Gastroesophageal sphincter (tissue), 4 donors: ENCODE results near the gene PHF2. TPM values are rescaled to one million over a fixed set of nuclear protein-coding genes. Genes with fewer than 3 reads are reported as not detected.

Experiments used
- ATAC-seq: fragments of 150-250 bp; one replicate; pipeline ENCODE4 v1.9.1; 2016; ENCODE audit warnings: mild to moderate bottlenecking, moderate library complexity
- H3K27ac ChIP-seq, 4 donors: fragments of 200-600 bp; sonication (generic) in 3 of 4; 1 replicate in 3 of 4; 2 replicates in 1 of 4; pipeline ENCODE4 v1.5.1; 2016 to 2019
- H3K27me3 ChIP-seq: fragments of 200-600 bp; sonication (generic); one replicate; pipeline ENCODE4 v1.5.1; 2019
- H3K36me3 ChIP-seq, 2 donors: fragments of 200-600 bp; sonication (generic); one replicate each; pipeline ENCODE4 v1.5.1; 2019; ENCODE audit warnings: control low read depth in 1 of 2
- H3K4me1 ChIP-seq, 3 donors: fragments of 200-600 bp; sonication (generic); 1 replicate in 2 of 3; 2 replicates in 1 of 3; pipeline ENCODE4 v1.5.1; 2016 to 2019; ENCODE audit warnings: control low read depth in 2 of 3
- H3K4me3 ChIP-seq, 2 donors: fragments of 200-600 bp; sonication (generic); one replicate each; pipeline ENCODE4 v1.5.1; 2019; ENCODE audit warnings: mild to moderate bottlenecking in 1 of 2, moderate library complexity in 1 of 2
- H3K9me3 ChIP-seq, 3 donors: fragments of 200-600 bp; sonication (generic); one replicate each; pipeline ENCODE4 v1.5.1; 2017 to 2019; ENCODE audit warnings: control low read depth in 2 of 3
- EP300 ChIP-seq: sonication (generic); formaldehyde crosslinking; IDR thresholded peaks from one replicate; pipeline ENCODE4 v1.6.1; 2017; ENCODE audit warnings: antibody characterized with exemption, mild to moderate bottlenecking
- POLR2A ChIP-seq, 2 donors: fragments of 450-650 bp; IDR thresholded peaks; one replicate each; pipeline ENCODE4 v1.6.1; 2017; ENCODE audit warnings: antibody characterized with exemption in 2 of 2, mild to moderate bottlenecking in 2 of 2, moderate library complexity in 1 of 2
- POLR2AphosphoS5 ChIP-seq: sonication (generic); formaldehyde crosslinking; IDR thresholded peaks from one replicate; pipeline ENCODE4 v1.6.1; 2017; ENCODE audit warnings: antibody characterized with exemption
- WGBS, 2 donors: methylation state at CpG; one replicate each; pipeline ENCODE4 v1.1.5; 2018; ENCODE audit warnings: low coverage in 1 of 2; 5-methylcytosine and 5-hydroxymethylcytosine counted together
- total RNA-seq, 4 donors: library from RNA; depleted of rRNA; stranded (reverse); fragments of >200 nt; gene quantifications; one replicate each; pipeline ENCODE4 v1.1.0, GENCODE V29; 2016
- TF ChIP-seq, protein P1 (sequence below), 4 experiments: fragments of 200-600 bp in 2 of 4; fragments of 450-650 bp in 2 of 4; sonication (generic) in 1 of 4; IDR thresholded peaks; one replicate each; pipeline ENCODE4 v1.5.1; 2017 to 2019; ENCODE audit warnings: antibody characterized with exemption in 4 of 4, mild to moderate bottlenecking in 2 of 4, moderate library complexity in 2 of 4

The PHF2 gene
- total RNA-seq, 4 donors from 2014 or later: 37.2 to 51.2 (median 39.2) TPM

DNA sequence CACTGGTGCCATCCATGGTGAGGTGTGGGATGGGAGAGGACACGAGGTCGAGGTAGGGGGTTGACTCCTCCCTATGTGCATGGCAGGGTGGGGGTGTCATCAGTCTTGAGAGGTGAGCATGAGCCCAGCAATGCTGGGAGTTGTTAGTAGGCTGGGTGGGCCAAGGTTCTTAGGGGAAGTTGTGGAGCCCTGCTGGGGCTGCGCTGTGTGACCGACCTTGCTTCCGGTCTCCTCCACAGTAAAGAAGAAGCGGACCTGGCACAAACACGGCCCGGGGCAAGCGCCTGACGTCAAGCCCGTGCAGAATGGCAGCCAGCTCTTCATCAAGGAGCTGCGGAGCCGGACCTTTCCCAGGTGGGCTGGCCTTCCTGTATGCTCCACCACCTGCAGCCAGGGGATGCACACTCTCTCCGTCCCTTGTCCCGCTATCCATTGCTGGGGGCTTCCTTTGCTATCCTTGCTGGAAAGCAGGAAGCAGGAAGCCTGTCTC is 59.8 kb downstream of the PHF2 start:
- H3K27ac ChIP-seq: no peak overlapping the region
- no peaks in the 10 kb centered on the region for H3K4me1 ChIP-seq
- peaks cover 0 to 100% of the 10 kb centered on the region in 2 donors for H3K36me3 ChIP-seq
- WGBS, 2 donors: 84% methylated on average over 5 of the region's 15 CpGs; no CpG with 5 or more reads in 1 of the 2 donors
- ATAC-seq: no peak
- H3K27me3 ChIP-seq: no peaks in the 10 kb centered on the region
- TF ChIP-seq POLR2A (IDR thresholded peaks at IDR 0.05): no peak
- no peak for TF ChIP-seq EP300
- no peak for TF ChIP-seq POLR2AphosphoS5
- TF ChIP-seq, protein P1, sequence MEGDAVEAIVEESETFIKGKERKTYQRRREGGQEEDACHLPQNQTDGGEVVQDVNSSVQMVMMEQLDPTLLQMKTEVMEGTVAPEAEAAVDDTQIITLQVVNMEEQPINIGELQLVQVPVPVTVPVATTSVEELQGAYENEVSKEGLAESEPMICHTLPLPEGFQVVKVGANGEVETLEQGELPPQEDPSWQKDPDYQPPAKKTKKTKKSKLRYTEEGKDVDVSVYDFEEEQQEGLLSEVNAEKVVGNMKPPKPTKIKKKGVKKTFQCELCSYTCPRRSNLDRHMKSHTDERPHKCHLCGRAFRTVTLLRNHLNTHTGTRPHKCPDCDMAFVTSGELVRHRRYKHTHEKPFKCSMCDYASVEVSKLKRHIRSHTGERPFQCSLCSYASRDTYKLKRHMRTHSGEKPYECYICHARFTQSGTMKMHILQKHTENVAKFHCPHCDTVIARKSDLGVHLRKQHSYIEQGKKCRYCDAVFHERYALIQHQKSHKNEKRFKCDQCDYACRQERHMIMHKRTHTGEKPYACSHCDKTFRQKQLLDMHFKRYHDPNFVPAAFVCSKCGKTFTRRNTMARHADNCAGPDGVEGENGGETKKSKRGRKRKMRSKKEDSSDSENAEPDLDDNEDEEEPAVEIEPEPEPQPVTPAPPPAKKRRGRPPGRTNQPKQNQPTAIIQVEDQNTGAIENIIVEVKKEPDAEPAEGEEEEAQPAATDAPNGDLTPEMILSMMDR (IDR thresholded peaks at IDR 0.05): no peak
- H3K9me3 ChIP-seq: peaks cover 0 to 34% (median 0%) of the 10 kb centered on the region in 3 donors
- H3K4me3 ChIP-seq: no peak overlapping the region

DNA sequence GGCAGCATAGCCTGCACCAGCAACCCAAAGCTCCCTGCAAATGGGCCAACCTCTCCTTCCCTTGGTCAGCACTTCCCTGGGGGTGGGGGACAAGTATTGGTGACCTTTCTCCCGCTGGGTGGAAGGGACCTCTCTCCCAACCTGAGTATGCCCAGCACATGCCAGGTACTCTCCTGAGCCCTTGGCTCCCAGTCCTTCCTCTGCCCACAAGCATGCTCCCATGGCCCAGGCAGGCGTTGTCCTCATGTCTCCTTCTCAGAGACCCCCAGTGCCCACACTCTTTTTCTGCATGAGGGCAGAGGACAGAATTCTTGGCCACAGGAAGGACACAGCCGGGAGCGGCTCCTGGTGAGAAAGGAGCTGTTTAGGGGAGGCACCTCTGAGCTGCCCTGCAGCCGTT is 60.3 kb downstream of the PHF2 start:
- Histone ChIP-seq H3K27ac (no peak overlapping the region), H3K36me3 (peaks cover 0 to 98% of the 10 kb centered on the region in 2 donors), H3K27me3 (no peaks in the 10 kb centered on the region), H3K4me1 (no peaks in the 10 kb centered on the region), H3K9me3 (peaks cover 0 to 34% (median 0%) of the 10 kb centered on the region in 3 donors), H3K4me3 (no peak overlapping the region)
- no peak for ATAC-seq
- no peak for TF ChIP-seq POLR2AphosphoS5
- TF ChIP-seq, protein P1 (IDR thresholded peaks at IDR 0.05): no peak
- TF ChIP-seq EP300: no peak
- no peak for TF ChIP-seq POLR2A (IDR thresholded peaks at IDR 0.05)
- 93 to 100% methylated on average over 2 to 4 of the region's 5 CpGs for WGBS, 2 donors

DNA sequence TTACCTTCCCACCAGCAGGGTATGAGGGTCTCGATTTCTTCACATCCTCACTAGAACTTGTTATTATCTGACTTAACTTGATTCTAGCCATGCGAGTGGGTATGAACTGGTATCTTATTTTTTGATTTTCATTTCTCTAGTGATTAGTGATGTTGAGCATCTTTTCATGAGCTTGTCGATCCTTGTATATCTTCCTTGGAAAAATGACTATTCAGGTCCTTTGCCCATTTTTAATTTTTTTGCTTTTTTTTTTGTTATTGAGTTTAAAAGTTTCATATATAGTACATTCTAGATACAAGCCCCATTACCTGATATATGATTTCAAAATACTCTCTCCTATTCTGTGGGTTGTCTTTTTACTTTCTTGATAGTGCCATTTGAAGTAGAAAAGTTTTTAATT is 61.5 kb downstream of the PHF2 start:
- Histone ChIP-seq H3K36me3 (peaks cover 0 to 88% of the 10 kb centered on the region in 2 donors), H3K27me3 (no peaks in the 10 kb centered on the region), H3K9me3 (peaks cover 0 to 34% (median 0%) of the 10 kb centered on the region in 3 donors), H3K4me3 (no peak overlapping the region), H3K27ac (no peak overlapping the region), H3K4me1 (peaks cover 0 to under 1% (median 0%) of the 10 kb centered on the region in 3 donors)
- ATAC-seq: no peak
- 95 to 100% methylated on average over 2 to 3 of the region's 3 CpGs for WGBS, 2 donors
- TF ChIP-seq, protein P1 (IDR thresholded peaks at IDR 0.05): no peak
- no peak for TF ChIP-seq EP300
- TF ChIP-seq POLR2A (IDR thresholded peaks at IDR 0.05): no peak

DNA sequence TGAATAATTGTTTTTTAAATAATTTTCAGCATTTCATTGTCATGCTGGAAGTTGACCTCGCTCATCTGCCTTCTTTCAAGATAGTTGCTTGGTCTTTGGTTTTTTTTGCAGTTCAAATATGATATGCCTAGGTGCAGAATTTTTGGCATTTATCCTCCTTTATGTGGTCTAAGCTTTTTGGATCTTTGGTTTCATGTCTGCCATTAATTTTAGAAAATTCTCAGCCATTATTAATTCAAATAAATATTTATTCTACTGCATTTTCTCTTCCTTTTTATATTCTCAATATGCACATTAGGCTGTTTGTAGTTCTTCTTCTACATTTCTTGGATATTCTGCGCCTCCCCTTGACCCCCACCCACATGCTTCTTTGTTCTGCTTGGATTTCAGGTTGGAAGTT is 63.6 kb downstream of the PHF2 start:
- Histone ChIP-seq H3K4me1 (peaks cover 0 to 8% (median 0%) of the 10 kb centered on the region in 3 donors), H3K4me3 (no peak overlapping the region), H3K27me3 (no peaks in the 10 kb centered on the region), H3K9me3 (peaks cover 0 to 34% (median 0%) of the 10 kb centered on the region in 3 donors), H3K36me3 (peaks cover 0 to 87% of the 10 kb centered on the region in 2 donors), H3K27ac (no peak overlapping the region)
- WGBS, 2 donors: 86 to 100% methylated on average over 1 to 2 of the region's 2 CpGs
- no peak for TF ChIP-seq POLR2A (IDR thresholded peaks at IDR 0.05)
- TF ChIP-seq EP300: no peak
- TF ChIP-seq POLR2AphosphoS5: no peak
- TF ChIP-seq, protein P1 (IDR thresholded peaks at IDR 0.05): no peak
- ATAC-seq: no peak

DNA sequence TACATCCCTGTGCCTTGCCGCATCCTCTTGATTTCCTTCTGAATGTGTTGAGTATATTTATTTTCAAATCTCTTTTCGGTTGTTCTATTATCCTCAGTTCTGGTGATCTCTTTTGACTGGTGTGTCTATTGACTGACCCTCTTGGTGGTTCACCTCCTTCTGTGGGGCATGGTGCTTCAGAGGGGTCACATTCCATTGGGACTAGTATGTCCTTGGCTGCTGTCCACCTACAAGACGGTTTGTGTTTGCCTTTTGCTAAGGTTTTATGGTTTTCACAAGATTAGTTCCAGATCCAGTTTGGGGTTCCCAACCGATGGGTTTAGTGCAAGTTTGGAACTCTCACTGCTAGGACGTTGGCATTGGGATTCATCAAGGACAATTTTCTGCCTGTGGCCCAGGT is 66.6 kb downstream of the PHF2 start:
- 71 to 73% methylated on average over 4 to 5 of the region's 5 CpGs for WGBS, 2 donors
- Histone ChIP-seq H3K4me1 (peaks cover 0 to 8% (median 0%) of the 10 kb centered on the region in 3 donors), H3K9me3 (peaks cover 0 to 17% (median 0%) of the 10 kb centered on the region in 3 donors), H3K27ac (no peak overlapping the region), H3K4me3 (no peak overlapping the region), H3K27me3 (no peaks in the 10 kb centered on the region), H3K36me3 (peaks cover 0 to 87% of the 10 kb centered on the region in 2 donors)
- no peak for ATAC-seq
- TF ChIP-seq POLR2A (IDR thresholded peaks at IDR 0.05): no peak
- no peak for TF ChIP-seq EP300
- TF ChIP-seq, protein P1 (IDR thresholded peaks at IDR 0.05): no peak
- no peak for TF ChIP-seq POLR2AphosphoS5
